AG09319 (cell line): Measurements from ENCODE around the gene SYT15.

ENCODE experiments used
- DNase-seq: peaks from one replicate; pipeline ENCODE4 v3.0.0-alpha.2; 2010; ENCODE audit warnings: low read depth; ENCODE audit errors: extremely low read depth
- TF ChIP-seq, protein P1 (sequence below): IDR thresholded peaks from 2 replicates; pipeline ENCODE4 v1.5.1; 2011; ENCODE audit warnings: low read depth, mild to moderate bottlenecking, inconsistent platforms, low read length, moderate library complexity

SYT15 gene

GRCh38 chr10:46538155-46538554, 40.8 kb upstream of the SYT15 start:
- TF ChIP-seq, protein P1, sequence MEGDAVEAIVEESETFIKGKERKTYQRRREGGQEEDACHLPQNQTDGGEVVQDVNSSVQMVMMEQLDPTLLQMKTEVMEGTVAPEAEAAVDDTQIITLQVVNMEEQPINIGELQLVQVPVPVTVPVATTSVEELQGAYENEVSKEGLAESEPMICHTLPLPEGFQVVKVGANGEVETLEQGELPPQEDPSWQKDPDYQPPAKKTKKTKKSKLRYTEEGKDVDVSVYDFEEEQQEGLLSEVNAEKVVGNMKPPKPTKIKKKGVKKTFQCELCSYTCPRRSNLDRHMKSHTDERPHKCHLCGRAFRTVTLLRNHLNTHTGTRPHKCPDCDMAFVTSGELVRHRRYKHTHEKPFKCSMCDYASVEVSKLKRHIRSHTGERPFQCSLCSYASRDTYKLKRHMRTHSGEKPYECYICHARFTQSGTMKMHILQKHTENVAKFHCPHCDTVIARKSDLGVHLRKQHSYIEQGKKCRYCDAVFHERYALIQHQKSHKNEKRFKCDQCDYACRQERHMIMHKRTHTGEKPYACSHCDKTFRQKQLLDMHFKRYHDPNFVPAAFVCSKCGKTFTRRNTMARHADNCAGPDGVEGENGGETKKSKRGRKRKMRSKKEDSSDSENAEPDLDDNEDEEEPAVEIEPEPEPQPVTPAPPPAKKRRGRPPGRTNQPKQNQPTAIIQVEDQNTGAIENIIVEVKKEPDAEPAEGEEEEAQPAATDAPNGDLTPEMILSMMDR, result no peak
- no peak for DNase-seq

GRCh38 chr10:46538717-46539426, 40.1 kb upstream of the SYT15 start:
- no peak for DNase-seq
- TF ChIP-seq, protein P1, result no peak

DNA sequence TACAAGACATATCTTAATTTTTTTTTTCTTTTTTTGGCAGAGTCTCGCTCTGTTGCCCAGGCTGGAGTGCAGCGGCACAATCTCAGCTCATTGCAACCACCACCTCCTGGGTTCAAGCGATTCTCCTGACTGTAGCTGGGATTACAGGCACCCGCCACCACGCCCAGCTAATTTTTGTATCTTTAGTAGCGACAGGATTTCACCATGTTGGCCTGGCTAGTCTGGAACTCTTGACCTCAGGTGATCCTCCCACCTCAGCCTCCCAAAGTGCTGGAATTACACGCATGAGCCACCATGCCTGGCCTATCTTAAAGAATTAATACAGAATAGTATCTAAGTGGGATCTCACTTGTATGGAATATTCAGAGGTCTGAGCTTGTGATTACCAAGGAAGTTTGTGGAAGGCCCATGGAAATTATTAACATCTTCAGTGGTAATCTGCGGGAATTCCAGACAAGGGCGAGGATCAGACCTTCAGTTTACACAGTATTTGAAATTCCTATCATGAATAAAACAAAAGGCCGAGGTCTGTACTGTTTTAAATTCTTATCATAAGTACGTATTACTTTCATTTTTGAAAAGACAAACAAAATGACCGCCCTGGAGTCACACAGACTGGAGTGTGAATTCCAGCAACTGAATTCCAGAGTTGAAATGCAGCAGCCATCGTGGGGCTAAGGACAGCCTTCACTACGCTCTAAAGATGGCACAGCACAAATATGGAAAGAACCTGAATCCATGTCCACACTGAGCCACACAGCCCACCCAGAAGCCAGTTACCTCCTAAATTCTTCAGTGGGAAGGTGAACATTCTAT, 39.1 kb upstream of the SYT15 start:
- DNase-seq, result no peak
- TF ChIP-seq, protein P1, result no peak

DNA sequence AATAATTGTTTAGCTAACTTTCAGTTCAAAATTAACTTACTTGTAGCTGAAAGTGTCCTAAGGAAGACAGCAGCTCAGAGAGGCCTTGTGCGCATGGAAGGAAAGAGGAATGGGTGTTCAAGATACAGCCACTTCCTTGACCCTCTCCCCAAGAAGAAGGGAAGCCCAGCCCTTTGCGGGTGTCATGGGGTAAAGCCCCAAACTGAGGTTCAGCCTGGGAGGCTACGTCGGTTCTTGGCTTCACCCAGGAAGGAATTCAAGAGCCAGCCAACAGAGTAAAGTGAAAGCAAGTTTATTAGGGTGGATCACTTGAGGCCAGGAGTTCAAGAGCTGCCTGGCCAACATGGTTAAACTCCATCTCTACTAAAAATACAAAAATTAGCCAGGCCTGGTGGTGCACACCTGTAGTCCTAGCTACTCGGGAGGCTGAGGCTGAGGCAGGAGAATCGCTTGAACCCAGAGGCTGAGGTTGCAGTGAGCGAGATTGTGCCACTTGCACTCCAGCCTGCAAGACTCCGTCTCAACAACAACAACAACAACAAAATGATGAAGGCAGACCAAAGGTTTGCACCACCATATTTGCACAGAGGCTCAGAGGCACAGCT, 38.4 kb upstream of the SYT15 start:
- TF ChIP-seq, protein P1, result no peak
- DNase-seq, result no peak

DNA sequence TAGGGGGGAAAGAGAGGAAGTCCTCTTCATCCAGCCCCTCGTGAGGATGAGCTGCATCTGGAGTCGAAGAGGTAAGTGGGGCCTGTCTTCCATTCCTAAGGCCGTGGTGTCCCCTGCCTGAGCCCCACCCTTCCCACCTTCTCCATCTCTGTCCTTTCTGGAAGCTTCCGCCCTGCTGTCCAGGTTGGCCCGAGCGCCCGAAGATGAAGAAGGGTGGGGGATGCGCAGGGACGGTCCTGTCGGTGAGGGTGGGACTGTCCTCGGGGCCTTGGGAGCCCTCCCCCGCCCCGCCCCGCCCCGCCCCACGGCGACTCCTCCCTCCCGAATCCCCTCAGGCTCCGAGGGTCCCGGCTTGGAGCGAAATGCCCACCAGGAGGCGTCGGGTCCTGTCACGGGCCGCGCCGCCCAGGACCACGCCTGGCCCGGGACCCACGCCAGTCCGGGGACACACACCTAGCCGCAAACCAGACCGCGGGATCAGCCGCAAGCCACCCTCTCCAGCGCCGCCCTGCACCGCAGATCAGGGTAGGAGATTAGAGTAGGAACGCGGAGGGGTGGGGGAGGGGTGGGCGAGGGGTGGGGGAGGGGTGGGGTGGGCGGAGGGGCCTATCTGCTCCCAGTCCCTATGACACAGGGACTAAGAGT, 37.8 kb upstream of the SYT15 start:
- TF ChIP-seq, protein P1, result peak; percentile 4
- DNase-seq, result no peak

GRCh38 chr10:46541735-46542566, 37.0 kb upstream of the SYT15 start:
- no peak for DNase-seq
- TF ChIP-seq, protein P1, result no peak
